ENCODE measurements around the gene CCDC6.
"Not testable (repeated sequence)": the region's sequence is repeated elsewhere in the genome, so short reads cannot be mapped to it uniquely, and the experiment has no call there.

- TF ChIP-seq POLR2AphosphoS5, POLR2A (IDR thresholded peaks at IDR 0.05): not testable (repeated sequence)
- TF ChIP-seq, protein P1, sequence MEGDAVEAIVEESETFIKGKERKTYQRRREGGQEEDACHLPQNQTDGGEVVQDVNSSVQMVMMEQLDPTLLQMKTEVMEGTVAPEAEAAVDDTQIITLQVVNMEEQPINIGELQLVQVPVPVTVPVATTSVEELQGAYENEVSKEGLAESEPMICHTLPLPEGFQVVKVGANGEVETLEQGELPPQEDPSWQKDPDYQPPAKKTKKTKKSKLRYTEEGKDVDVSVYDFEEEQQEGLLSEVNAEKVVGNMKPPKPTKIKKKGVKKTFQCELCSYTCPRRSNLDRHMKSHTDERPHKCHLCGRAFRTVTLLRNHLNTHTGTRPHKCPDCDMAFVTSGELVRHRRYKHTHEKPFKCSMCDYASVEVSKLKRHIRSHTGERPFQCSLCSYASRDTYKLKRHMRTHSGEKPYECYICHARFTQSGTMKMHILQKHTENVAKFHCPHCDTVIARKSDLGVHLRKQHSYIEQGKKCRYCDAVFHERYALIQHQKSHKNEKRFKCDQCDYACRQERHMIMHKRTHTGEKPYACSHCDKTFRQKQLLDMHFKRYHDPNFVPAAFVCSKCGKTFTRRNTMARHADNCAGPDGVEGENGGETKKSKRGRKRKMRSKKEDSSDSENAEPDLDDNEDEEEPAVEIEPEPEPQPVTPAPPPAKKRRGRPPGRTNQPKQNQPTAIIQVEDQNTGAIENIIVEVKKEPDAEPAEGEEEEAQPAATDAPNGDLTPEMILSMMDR (IDR thresholded peaks at IDR 0.05) = not testable (repeated sequence)
Observed at GRCh38 chr10:59876208-59876607, 30.1 kb downstream of the CCDC6 start.

Measured in suprapubic skin (tissue), 4 donors.